ENCODE results near the gene ASCL5.

GRCh38 chr1:201072922-201073321, 54.1 kb downstream of the ASCL5 start:
- TF ChIP-seq CTCF (IDR thresholded peaks at IDR 0.05; ENCODE audit: low read length) (no peak), EZH2phosphoT487 (IDR thresholded peaks at IDR 0.05; ENCODE audit: low read length) (no peak)
